Naive thymus-derived CD4-positive, alpha-beta T cell (primary cell): ENCODE results near the gene AP5S1. TPM values are rescaled to one million over a fixed set of nuclear protein-coding genes. Genes with fewer than 3 reads are reported as not detected.
A peak's percentile ranks its signal among the peaks of the same experiment; 100 is the strongest.

Source experiments
- ATAC-seq: fragments of 150-1000 bp; cut with Tn5 transposase; 2 replicates; pipeline ENCODE4 v1.10.0; 2021; ENCODE audit warnings: mild to moderate bottlenecking, moderate library complexity
- CTCF ChIA-PET: fragments of 350-600 bp; sonication (Branson Sonifier 250); formaldehyde crosslinking; loops from one replicate; lab custom pipeline; 2021; ENCODE audit warnings: antibody characterized with exemption; lab: Charles Lee
- POLR2A ChIA-PET: fragments of 350-600 bp; sonication (Branson Sonifier 250); formaldehyde crosslinking; loops from one replicate; lab custom pipeline; 2021; ENCODE audit warnings: antibody characterized with exemption, inconsistent platforms; lab: Charles Lee
- DNase-seq, 9 donors: peaks; one replicate each; pipeline versions ENCODE4 v3.0.0 to v3.0.0-alpha.2; 2020 to 2022; ENCODE audit warnings: mixed read lengths in 1 of 9
- H3K27ac ChIP-seq: one replicate; pipeline ENCODE4 v1.7.0; 2013; ENCODE audit warnings: mild to moderate bottlenecking, low read depth, low read length, moderate library complexity
- H3K27me3 ChIP-seq, 2 donors: one replicate each; pipeline ENCODE4 v1.7.0; 2013; ENCODE audit warnings: low read length in 2 of 2, mild to moderate bottlenecking in 2 of 2, moderate library complexity in 2 of 2; ENCODE audit not compliant: control insufficient read depth in 2 of 2, insufficient read depth in 2 of 2
- H3K36me3 ChIP-seq, 3 experiments: 1 replicate in 2 of 3; 2 replicates in 1 of 3; pipeline ENCODE4 v1.7.0; 2013; ENCODE audit warnings: low read length in 3 of 3, mild to moderate bottlenecking in 3 of 3, moderate library complexity in 1 of 3; ENCODE audit not compliant: insufficient read depth in 3 of 3, control insufficient read depth in 2 of 3
- H3K4me1 ChIP-seq, 2 donors: one replicate each; pipeline ENCODE4 v1.7.0; 2013; ENCODE audit warnings: low read length in 2 of 2, mild to moderate bottlenecking in 2 of 2, moderate library complexity in 1 of 2; ENCODE audit not compliant: control insufficient read depth in 2 of 2, insufficient read depth in 2 of 2
- H3K4me3 ChIP-seq: 2 replicates; pipeline ENCODE4 v1.7.0; 2013; ENCODE audit warnings: mild to moderate bottlenecking, low read length
- H3K9me3 ChIP-seq, 3 experiments: 1 replicate in 2 of 3; 2 replicates in 1 of 3; pipeline ENCODE4 v1.7.0; 2013; ENCODE audit warnings: low read length in 3 of 3; ENCODE audit not compliant: control insufficient read depth in 2 of 3
- H3K27ac Mint-ChIP-seq, 9 donors: one replicate each; pipeline ENCODE4 v1.8.0; 2020 to 2022; ENCODE audit warnings: mixed read lengths in 9 of 9, mild to moderate bottlenecking in 8 of 9, moderate library complexity in 5 of 9, inconsistent platforms in 2 of 9
- H3K27me3 Mint-ChIP-seq, 5 donors: one replicate each; pipeline ENCODE4 v1.8.0; 2021 to 2022; ENCODE audit warnings: mixed read lengths in 5 of 5, mild to moderate bottlenecking in 1 of 5
- H3K36me3 Mint-ChIP-seq, 5 donors: one replicate each; pipeline ENCODE4 v1.8.0; 2020 to 2022; ENCODE audit warnings: mixed read lengths in 5 of 5, mild to moderate bottlenecking in 3 of 5, inconsistent platforms in 1 of 5
- H3K4me1 Mint-ChIP-seq, 7 donors: one replicate each; pipeline ENCODE4 v1.8.0; 2020 to 2022; ENCODE audit warnings: mixed read lengths in 7 of 7, mild to moderate bottlenecking in 3 of 7, inconsistent platforms in 1 of 7
- H3K4me3 Mint-ChIP-seq, 10 donors: one replicate each; pipeline ENCODE4 v1.8.0; 2020 to 2022; ENCODE audit warnings: mild to moderate bottlenecking in 10 of 10, mixed read lengths in 10 of 10, moderate library complexity in 6 of 10, inconsistent platforms in 2 of 10
- H3K9me3 Mint-ChIP-seq, 11 donors: one replicate each; pipeline ENCODE4 v1.8.0; 2020 to 2022; ENCODE audit warnings: mixed read lengths in 11 of 11, mild to moderate bottlenecking in 4 of 11, inconsistent platforms in 1 of 11, moderate library complexity in 1 of 11
- intact Hi-C, 2 donors: fragments of 100-400 bp; cut with micrococcal nuclease; formaldehyde crosslinking; loops; one replicate each; pipeline ENCODE4 v1.15.1; 2023
- polyA plus RNA-seq, 2 donors: library from polyadenylated mRNA; unstranded; fragments of 300-500 nt; fragmentation: Illumina TruSeq; gene quantifications; one replicate each; pipeline ENCODE4 v1.2.3, GENCODE V29; 2021
- total RNA-seq, 6 experiments: library from RNA in 5 of 6; stranded (reverse) in 5 of 6; gene quantifications; 1 replicate in 5 of 6; 2 replicates in 1 of 6; pipeline ENCODE4 v1.2.3 and lab custom pipeline; 2021 to 2026

The AP5S1 gene
- total and polyA plus RNA-seq, 7 experiments from 2014 or later: 7.9 to 25.9 (median 12.3) TPM

GRCh38 chr20:3795511-3796468, 24.6 kb upstream of the AP5S1 start, which contains the start of gene CDC25B:
Gene CDC25B (plus strand): TSS chr20:3796310. CDS start chr20:3796532, 222 bp downstream.
- Mint-ChIP-seq H3K27ac (peak within 1 kb of the TSS; percentile 81 to 99 (median 97)), H3K27me3 (peaks cover 0 to 7% (median 0%) of the 10 kb centered on the region in 5 donors), H3K36me3 (peaks cover 5 to 38% (median 22%) of the 10 kb centered on the region in 5 donors), H3K4me1 (peaks cover 24 to 43% (median 39%) of the 10 kb centered on the region in 7 donors), H3K4me3 (peak within 1 kb of the TSS; percentile 90 to 99 (median 98)), H3K9me3 (no peaks in the 10 kb centered on the region)
- Histone ChIP-seq H3K27ac (peak within 1 kb of the TSS; percentile 95), H3K9me3 (no peaks in the 10 kb centered on the region), H3K27me3 (no peaks in the 10 kb centered on the region), H3K4me3 (peak within 1 kb of the TSS; percentile 90), H3K4me1 (peaks cover 27 to 39% of the 10 kb centered on the region in 2 donors), H3K36me3 (peaks cover under 1 to 27% (median 7%) of the 10 kb centered on the region in 3 experiments)
- DNase-seq: peak; percentile 64 to 89 (median 84)
- ChIA-PET POLR2A (interaction anchor here (0.5 to 3.5 kb wide), 9 partner anchors 9 to 186 kb away, joined by 3 to 134 read pairs (median 4); partner anchors contain the start of genes ADISSP, AP5S1 and CENPB), CTCF (interaction anchor here (0.8 to 3.5 kb wide), 7 partner anchors 9 to 26 kb away, joined by 3 to 17 read pairs (median 4); partner anchors contain the start of genes AP5S1 and CENPB)
- intact Hi-C loops: loop anchor here (1.0 to 5.0 kb wide), 12 partner anchors 8 to 1332 kb away; partner anchors contain the start of genes AP5S1 (in 2 of the 2), PANK2 (in 2 of the 2), ADISSP (in 1 of the 2) and CDS2 (in 1 of the 2)
- peak; percentile 90 for ATAC-seq

GRCh38 chr20:3796477-3797225, 23.7 kb upstream of the AP5S1 start:
- CTCF ChIA-PET: interaction anchor here (0.8 to 3.5 kb wide), 5 partner anchors 10 to 25 kb away, joined by 3 to 17 read pairs (median 4); partner anchors contain the start of genes AP5S1 and CENPB
- H3K4me1 ChIP-seq: peaks cover 36 to 48% of the 10 kb centered on the region in 2 donors
- DNase-seq (no peak), ATAC-seq (no peak)
- peak overlapping the region; percentile 90 for H3K4me3 ChIP-seq
- Mint-ChIP-seq H3K4me3 (peak overlapping the region; percentile 90 to 99 (median 98)), H3K9me3 (no peaks in the 10 kb centered on the region), H3K4me1 (peaks cover 29 to 48% (median 42%) of the 10 kb centered on the region in 7 donors), H3K27ac (peak overlapping the region; percentile 28 to 99 (median 97)), H3K36me3 (peaks cover 5 to 44% (median 22%) of the 10 kb centered on the region in 5 donors), H3K27me3 (no peaks in the 10 kb centered on the region)
- POLR2A ChIA-PET: interaction anchor here (0.6 to 3.5 kb wide), 7 partner anchors 10 to 36 kb away, joined by 3 to 134 read pairs (median 5); partner anchors contain the start of genes ADISSP, AP5S1 and CENPB
- peaks cover 9 to 36% (median 15%) of the 10 kb centered on the region in 3 experiments for H3K36me3 ChIP-seq
- peak overlapping the region; percentile 78 for H3K27ac ChIP-seq
- H3K27me3 ChIP-seq: no peaks in the 10 kb centered on the region
- H3K9me3 ChIP-seq: no peaks in the 10 kb centered on the region
- intact Hi-C loops: loop anchor here (1.0 to 5.0 kb wide), 10 partner anchors 9 to 1331 kb away; partner anchors contain the start of genes PANK2 (in 2 of the 2), ADISSP (in 1 of the 2), AP5S1 (in 1 of the 2) and CDS2 (in 1 of the 2)

- peak overlapping the region; percentile 74 to 100 (median 97) for H3K27ac Mint-ChIP-seq
- peaks cover 5 to 44% (median 22%) of the 10 kb centered on the region in 5 donors for H3K36me3 Mint-ChIP-seq
- no peak for DNase-seq
- H3K27me3 Mint-ChIP-seq: no peaks in the 10 kb centered on the region
- Histone ChIP-seq H3K4me3 (peak overlapping the region; percentile 90), H3K4me1 (peaks cover 36 to 52% of the 10 kb centered on the region in 2 donors), H3K9me3 (no peaks in the 10 kb centered on the region), H3K36me3 (peaks cover 14 to 41% (median 20%) of the 10 kb centered on the region in 3 experiments), H3K27ac (peak overlapping the region; percentile 78), H3K27me3 (no peaks in the 10 kb centered on the region)
- peaks cover 29 to 54% (median 42%) of the 10 kb centered on the region in 7 donors for H3K4me1 Mint-ChIP-seq
- intact Hi-C loops: loop anchor here (2.0 to 5.0 kb wide), 3 partner anchors 16 to 1330 kb away; partner anchors contain the start of genes CDS2 (in 1 of the 2), PANK2 (in 1 of the 2) and SPEF1 (in 1 of the 2)
- ChIA-PET CTCF (interaction anchor here (3.5 kb wide), 1 partner anchor 22 kb away, joined by 17 read pairs; the partner anchor contains the start of gene AP5S1), POLR2A (interaction anchor here (0.6 to 3.5 kb wide), 2 partner anchors 18 to 35 kb away, joined by 3 to 134 read pairs; partner anchors contain the start of gene AP5S1)
- H3K9me3 Mint-ChIP-seq: no peaks in the 10 kb centered on the region
- peak overlapping the region; percentile 90 to 99 (median 98) for H3K4me3 Mint-ChIP-seq
- ATAC-seq: no peak
Observed at GRCh38 chr20:3797226-3797545, 23.2 kb upstream of the AP5S1 start.

GRCh38 chr20:3797592-3798372, 22.6 kb upstream of the AP5S1 start:
- H3K27ac Mint-ChIP-seq: peak overlapping the region; percentile 74 to 100 (median 97)
- peak in 2 of 9 donors; percentile 32 to 59 for DNase-seq
- ChIA-PET POLR2A (interaction anchor here (0.6 to 3.5 kb wide), 3 partner anchors 18 to 34 kb away, joined by 3 to 134 read pairs (median 4); partner anchors contain the start of genes ADISSP and AP5S1), CTCF (interaction anchor here (2.0 to 4.7 kb wide), 3 partner anchors 15 to 22 kb away, joined by 12 to 45 read pairs (median 17); partner anchors contain the start of gene AP5S1)
- peaks cover 9 to 49% (median 28%) of the 10 kb centered on the region in 5 donors for H3K36me3 Mint-ChIP-seq
- Histone ChIP-seq H3K4me1 (peaks cover 36 to 52% of the 10 kb centered on the region in 2 donors), H3K27ac (peak overlapping the region; percentile 78), H3K27me3 (no peaks in the 10 kb centered on the region), H3K36me3 (peaks cover 20 to 47% (median 26%) of the 10 kb centered on the region in 3 experiments), H3K4me3 (peak overlapping the region; percentile 90), H3K9me3 (no peaks in the 10 kb centered on the region)
- ATAC-seq: no peak
- H3K9me3 Mint-ChIP-seq: no peaks in the 10 kb centered on the region
- H3K4me3 Mint-ChIP-seq: peak overlapping the region; percentile 90 to 99 (median 98)
- no peaks in the 10 kb centered on the region for H3K27me3 Mint-ChIP-seq
- peaks cover 34 to 60% (median 47%) of the 10 kb centered on the region in 7 donors for H3K4me1 Mint-ChIP-seq
- intact Hi-C loops: loop anchor here (2.0 to 5.0 kb wide), 3 partner anchors 17 to 1330 kb away; partner anchors contain the start of genes CDS2 (in 1 of the 2), PANK2 (in 1 of the 2) and SPEF1 (in 1 of the 2)

GRCh38 chr20:3798373-3798768, 22.0 kb upstream of the AP5S1 start:
- peaks cover 25 to 53% (median 32%) of the 10 kb centered on the region in 3 experiments for H3K36me3 ChIP-seq
- intact Hi-C loops: loop anchor here in 1 of 2 donors (5.0 kb wide), 1 partner anchor 1329 kb away; the partner anchor contains the start of gene CDS2
- no peaks in the 10 kb centered on the region for H3K27me3 ChIP-seq
- Mint-ChIP-seq H3K4me3 (peak overlapping the region; percentile 90 to 99 (median 98)), H3K27me3 (no peaks in the 10 kb centered on the region), H3K9me3 (no peaks in the 10 kb centered on the region), H3K36me3 (peaks cover 12 to 53% (median 33%) of the 10 kb centered on the region in 5 donors), H3K4me1 (peaks cover 35 to 64% (median 51%) of the 10 kb centered on the region in 7 donors), H3K27ac (peak overlapping the region; percentile 74 to 100 (median 97))
- no peaks in the 10 kb centered on the region for H3K9me3 ChIP-seq
- no peak for ATAC-seq
- ChIA-PET CTCF (interaction anchor here (2.0 to 4.7 kb wide), 2 partner anchors 14 to 22 kb away, joined by 12 to 45 read pairs; partner anchors contain the start of gene AP5S1), POLR2A (interaction anchor here (1.0 kb wide), 1 partner anchor 31 kb away, joined by 4 read pairs; the partner anchor contains the start of gene ADISSP)
- H3K4me1 ChIP-seq: peaks cover 36 to 52% of the 10 kb centered on the region in 2 donors
- H3K4me3 ChIP-seq: peak overlapping the region; percentile 90
- DNase-seq: no peak
- H3K27ac ChIP-seq: peak overlapping the region; percentile 78
